WTC11 (cell line): ENCODE results near the gene KLHL35. TPM values are rescaled to one million over a fixed set of nuclear protein-coding genes. Genes with fewer than 3 reads are reported as not detected.

ENCODE experiments used
- ATAC-seq: fragments of 200-7000 bp; cut with Tn5 transposase; 2 replicates; pipeline ENCODE4 v1.10.0; 2021; ENCODE audit warnings: mild to moderate bottlenecking, moderate library complexity
- CTCF ChIA-PET: fragments of 300-600 bp; sonication (Branson Sonifier 250); formaldehyde crosslinking; loops from one replicate; lab custom pipeline; 2021; ENCODE audit warnings: antibody characterized with exemption; lab: Charles Lee
- POLR2A ChIA-PET: fragments of 350-600 bp; sonication (Branson Sonifier 250); formaldehyde crosslinking; loops from one replicate; lab custom pipeline; 2021; ENCODE audit warnings: antibody characterized with exemption; lab: Charles Lee
- DNase-seq: peaks from one replicate; pipeline ENCODE4 v3.0.0; 2021; ENCODE audit warnings: low spot score
- H3K27ac Mint-ChIP-seq: 2 replicates; pipeline ENCODE4 v1.8.0; 2021; ENCODE audit warnings: mixed read lengths
- H3K27me3 Mint-ChIP-seq: 2 replicates; pipeline ENCODE4 v1.8.0; 2021; ENCODE audit warnings: low read depth, mild to moderate bottlenecking, moderate library complexity, mixed read lengths
- H3K36me3 Mint-ChIP-seq: 2 replicates; pipeline ENCODE4 v1.8.0; 2021; ENCODE audit warnings: mixed read lengths
- H3K4me1 Mint-ChIP-seq: 2 replicates; pipeline ENCODE4 v1.8.0; 2022; ENCODE audit warnings: mixed read lengths
- H3K4me3 Mint-ChIP-seq: 2 replicates; pipeline ENCODE4 v1.8.0; 2021; ENCODE audit warnings: mild to moderate bottlenecking, moderate library complexity, mixed read lengths
- H3K9me3 Mint-ChIP-seq: 2 replicates; pipeline ENCODE4 v1.8.0; 2021; ENCODE audit warnings: mixed read lengths
- ATF2 ChIP-seq: sonication (generic); formaldehyde crosslinking; IDR thresholded peaks from 2 replicates; pipeline ENCODE4 v1.8.1; 2022; ENCODE audit warnings: low read depth, missing genetic modification reagents, borderline replicate concordance
- FOXK1 ChIP-seq: sonication (generic); formaldehyde crosslinking; IDR thresholded peaks from 2 replicates; pipeline ENCODE4 v1.8.0; 2022; ENCODE audit warnings: mild to moderate bottlenecking, moderate library complexity, missing genetic modification reagents
- JAZF1 ChIP-seq: fragments of 250-450 bp; sonication (Bioruptor Pico); IDR thresholded peaks from 2 replicates; pipeline ENCODE4 v1.9.0; 2021; ENCODE audit warnings: moderate library complexity, mild to moderate bottlenecking, inconsistent platforms
- NFE2L1 ChIP-seq: sonication (generic); formaldehyde crosslinking; IDR thresholded peaks from 2 replicates; pipeline ENCODE4 v1.8.1; 2023; ENCODE audit warnings: missing genetic modification reagents
- NFYB ChIP-seq: sonication (generic); formaldehyde crosslinking; conservative IDR thresholded peaks from 2 replicates; pipeline ENCODE4 v1.8.0; 2022; ENCODE audit warnings: low read depth, missing genetic modification reagents
- NR1H2 ChIP-seq: sonication (generic); formaldehyde crosslinking; IDR thresholded peaks from 2 replicates; pipeline ENCODE4 v1.9.0; 2021; ENCODE audit warnings: mild to moderate bottlenecking, moderate library complexity, missing genetic modification reagents
- PRDM15 ChIP-seq: sonication (generic); formaldehyde crosslinking; IDR thresholded peaks from 2 replicates; pipeline ENCODE4 v1.8.0; 2022; ENCODE audit warnings: missing genetic modification reagents
- RELA ChIP-seq: sonication (generic); formaldehyde crosslinking; IDR thresholded peaks from 2 replicates; pipeline ENCODE4 v1.8.1; 2022; ENCODE audit warnings: missing genetic modification reagents, mild to moderate bottlenecking, borderline replicate concordance
- SMAD3 ChIP-seq: sonication (generic); formaldehyde crosslinking; IDR thresholded peaks from 2 replicates; pipeline ENCODE4 v1.8.0; 2022; ENCODE audit warnings: missing genetic modification reagents, mild to moderate bottlenecking, borderline replicate concordance
- SP1 ChIP-seq: sonication (generic); formaldehyde crosslinking; conservative IDR thresholded peaks from 2 replicates; pipeline ENCODE4 v1.8.1; 2022; ENCODE audit warnings: missing genetic modification reagents
- STAT6 ChIP-seq: sonication (generic); formaldehyde crosslinking; conservative IDR thresholded peaks from 2 replicates; pipeline ENCODE4 v1.8.1; 2023; ENCODE audit warnings: mild to moderate bottlenecking, low read depth, missing genetic modification reagents, moderate library complexity
- TEAD1 ChIP-seq: sonication (generic); formaldehyde crosslinking; IDR thresholded peaks from 2 replicates; pipeline ENCODE4 v1.8.0; 2022; ENCODE audit warnings: mild to moderate bottlenecking, missing genetic modification reagents
- ZNF138 ChIP-seq: sonication (generic); formaldehyde crosslinking; conservative IDR thresholded peaks from 2 replicates; pipeline ENCODE4 v1.8.1; 2022; ENCODE audit warnings: mild to moderate bottlenecking, moderate library complexity, missing genetic modification reagents
- ZNF512 ChIP-seq: sonication (generic); formaldehyde crosslinking; IDR thresholded peaks from 2 replicates; pipeline ENCODE4 v1.8.1; 2022; ENCODE audit warnings: missing genetic modification reagents, borderline replicate concordance
- ZSCAN18 ChIP-seq: fragments of 250-450 bp; sonication (Bioruptor Pico); IDR thresholded peaks from 2 replicates; pipeline ENCODE4 v2.1.2; 2022; ENCODE audit warnings: mild to moderate bottlenecking, moderate library complexity
- total RNA-seq: library from RNA; stranded (reverse); gene quantifications from 3 replicates; pipeline ENCODE4 v1.2.3, GENCODE V29; 2021

KLHL35 gene
- total RNA-seq, 1 experiment from 2014 or later = 0.22 TPM

- Mint-ChIP-seq H3K27me3 (no peaks in the 10 kb centered on the region), H3K36me3 (no peaks in the 10 kb centered on the region), H3K4me1 (peaks cover 11% of the 10 kb centered on the region; the same call in 1 of the 2 replicates), H3K27ac (no peak overlapping the region), H3K4me3 (no peak overlapping the region), H3K9me3 (no peaks in the 10 kb centered on the region)
- ChIA-PET POLR2A (no interaction called here), CTCF (interaction anchor here (1.5 to 2.9 kb wide), 4 partner anchors 12 to 33 kb away, joined by 3 to 9 read pairs (median 6); no protein-coding TSS in a partner anchor)
- DNase-seq (no peak), ATAC-seq (no peak)
- TF ChIP-seq STAT6 (CRISPR knock-in tag) = no peak
- TF ChIP-seq FOXK1 (CRISPR knock-in tag) = no peak
- no peak for TF ChIP-seq SP1 (CRISPR knock-in tag)
- TF ChIP-seq NFYB (CRISPR knock-in tag) = no peak
- TF ChIP-seq NR1H2 (CRISPR knock-in tag) = no peak
- no peak for TF ChIP-seq ZSCAN18 (CRISPR knock-in tag)
- TF ChIP-seq NFE2L1 (CRISPR knock-in tag) = no peak
- no peak for TF ChIP-seq SMAD3 (CRISPR knock-in tag)
- TF ChIP-seq ZNF512 (CRISPR knock-in tag) = no peak
- no peak for TF ChIP-seq ATF2 (CRISPR knock-in tag)
- no peak for TF ChIP-seq ZNF138 (CRISPR knock-in tag)
- no peak for TF ChIP-seq PRDM15 (CRISPR knock-in tag)
- TF ChIP-seq TEAD1 (CRISPR knock-in tag) = no peak
- TF ChIP-seq JAZF1 (CRISPR knock-in tag) = no peak
- no peak for TF ChIP-seq RELA
Measured at GRCh38 chr11:75373201-75373600, 59.8 kb downstream of the KLHL35 start.

Other genes starting within 250 kb of the KLHL35 start
- 0.37 to 0.78 TPM (median 0.60 TPM) in 3 replicates for gene TPBGL, start 192.4 kb downstream of the KLHL35 start, total RNA-seq
- gene ARRB1, start 81.5 kb downstream of the KLHL35 start, total RNA-seq = 81.0 to 90.1 TPM (median 82.9 TPM) in 3 replicates
- gene RPS3, start 33.7 kb downstream of the KLHL35 start, total RNA-seq = 3,967 to 4,516 TPM (median 4,446 TPM) in 3 replicates
- gene GDPD5, start 92.7 kb upstream of the KLHL35 start, total RNA-seq = 4.7 to 12.2 TPM (median 5.3 TPM) in 3 replicates
- 411 to 478 TPM (median 473 TPM) in 3 replicates for gene SERPINH1, start 129.1 kb upstream of the KLHL35 start, total RNA-seq
- 0.27 to 0.90 TPM (median 0.55 TPM) in 3 replicates for gene MAP6, start 235.8 kb upstream of the KLHL35 start, total RNA-seq